ENCODE data around the gene CEP290.
A peak's percentile ranks its signal among the peaks of the same experiment; 100 is the strongest.

CEP290 gene

GRCh38 chr12:88141774-88142609 lies at the start of gene CEP290, which contains the start of gene TMTC3:
TSS of gene CEP290 (minus strand) at chr12:88142088. CDS start at chr12:88141307, 781 bp downstream.
TSS of gene TMTC3 (plus strand) at chr12:88142307. CDS start at chr12:88148316, 6,009 bp downstream.
- peak; percentile 99 for DNase-seq (ENCODE audit: low read depth)
- H3K4me3 ChIP-seq (ENCODE audit: low read depth, low read length): peak within 1 kb of the TSS; percentile 94

GRCh38 chr12:88188180-88188579 lies 46.3 kb upstream of the CEP290 start:
- H3K4me3 ChIP-seq (ENCODE audit: low read depth, low read length): no peak overlapping the region
- DNase-seq (ENCODE audit: low read depth): no peak

- no peak overlapping the region for H3K4me3 ChIP-seq (ENCODE audit: low read depth, low read length)
- DNase-seq (ENCODE audit: low read depth): no peak
These were observed 45.7 kb upstream of the CEP290 start for GRCh38 chr12:88187571-88187970.

- H3K4me3 ChIP-seq (ENCODE audit: low read depth, low read length): no peak overlapping the region
- DNase-seq (ENCODE audit: low read depth): peak; percentile 61
These were observed 44.1 kb upstream of the CEP290 start for GRCh38 chr12:88185988-88186387.

- no peak overlapping the region for H3K4me3 ChIP-seq (ENCODE audit: low read depth, low read length)
- no peak for DNase-seq (ENCODE audit: low read depth)
These were observed 43.4 kb upstream of the CEP290 start for GRCh38 chr12:88185279-88185678.

GRCh38 chr12:88184196-88184595 lies 42.3 kb upstream of the CEP290 start:
- DNase-seq (ENCODE audit: low read depth): no peak
- no peak overlapping the region for H3K4me3 ChIP-seq (ENCODE audit: low read depth, low read length)

- no peak overlapping the region for H3K4me3 ChIP-seq (ENCODE audit: low read depth, low read length)
- DNase-seq (ENCODE audit: low read depth): no peak
These were observed 40.5 kb upstream of the CEP290 start for GRCh38 chr12:88182416-88182815.

- H3K4me3 ChIP-seq (ENCODE audit: low read depth, low read length): no peak overlapping the region
- no peak for DNase-seq (ENCODE audit: low read depth)
These were observed 40.0 kb upstream of the CEP290 start for GRCh38 chr12:88181881-88182280.

GRCh38 chr12:88179436-88180014 lies 37.6 kb upstream of the CEP290 start:
- DNase-seq (ENCODE audit: low read depth): no peak
- H3K4me3 ChIP-seq (ENCODE audit: low read depth, low read length): no peak overlapping the region

GRCh38 chr12:88175544-88175943 lies 33.7 kb upstream of the CEP290 start:
- H3K4me3 ChIP-seq (ENCODE audit: low read depth, low read length): no peak overlapping the region
- no peak for DNase-seq (ENCODE audit: low read depth)

GRCh38 chr12:88172844-88173407 lies 31.0 kb upstream of the CEP290 start:
- peak; percentile 44 for DNase-seq (ENCODE audit: low read depth)
- H3K4me3 ChIP-seq (ENCODE audit: low read depth, low read length): no peak overlapping the region

- DNase-seq (ENCODE audit: low read depth): no peak
- no peak overlapping the region for H3K4me3 ChIP-seq (ENCODE audit: low read depth, low read length)
These were observed 25.5 kb upstream of the CEP290 start for GRCh38 chr12:88167384-88167783.

GRCh38 chr12:88166179-88166578 lies 24.3 kb upstream of the CEP290 start:
- no peak for DNase-seq (ENCODE audit: low read depth)
- no peak overlapping the region for H3K4me3 ChIP-seq (ENCODE audit: low read depth, low read length)

- DNase-seq (ENCODE audit: low read depth): no peak
- no peak overlapping the region for H3K4me3 ChIP-seq (ENCODE audit: low read depth, low read length)
These were observed 21.5 kb upstream of the CEP290 start for GRCh38 chr12:88163371-88163770.

GRCh38 chr12:88156075-88156654 lies 14.3 kb upstream of the CEP290 start:
- DNase-seq (ENCODE audit: low read depth): no peak
- no peak overlapping the region for H3K4me3 ChIP-seq (ENCODE audit: low read depth, low read length)

GRCh38 chr12:88153959-88154358 lies 12.1 kb upstream of the CEP290 start:
- DNase-seq (ENCODE audit: low read depth): peak; percentile 17
- H3K4me3 ChIP-seq (ENCODE audit: low read depth, low read length): no peak overlapping the region

- no peak overlapping the region for H3K4me3 ChIP-seq (ENCODE audit: low read depth, low read length)
- no peak for DNase-seq (ENCODE audit: low read depth)
These were observed 8.2 kb upstream of the CEP290 start for GRCh38 chr12:88150063-88150462.

GRCh38 chr12:88145567-88146505 lies 3.9 kb upstream of the CEP290 start:
- no peak overlapping the region for H3K4me3 ChIP-seq (ENCODE audit: low read depth, low read length)
- no peak for DNase-seq (ENCODE audit: low read depth)

Measured in skeletal muscle cell (primary cell).